A549 (cell line): ENCODE data around the gene AGR3. TPM values are rescaled to one million over a fixed set of nuclear protein-coding genes. Genes with fewer than 3 reads are reported as not detected.

Experiments used
- ATAC-seq, 2 experiments: fragments of 200-7000 bp in 1 of 2; fragments of >200 bp in 1 of 2; cut with Nextera tagmentation in 1 of 2; cut with Tn5 transposase in 1 of 2; 3 replicates each; pipeline versions ENCODE4 v1.8.0 to v1.9.1; 2018 to 2020; ENCODE audit warnings: mild to moderate bottlenecking in 1 of 2, moderate library complexity in 1 of 2
- CTCF ChIA-PET: fragments of 300-600 bp; sonication (Branson Sonifier 250); formaldehyde crosslinking; extraction: SDS; loops from one replicate; lab custom pipeline; 2021; ENCODE audit warnings: antibody characterized with exemption, inconsistent platforms; lab: Yijun Ruan, JAX
- POLR2A ChIA-PET: fragments of 350-600 bp; formaldehyde crosslinking; extraction: SDS; loops from one replicate; lab custom pipeline; 2021; ENCODE audit warnings: antibody characterized with exemption, inconsistent platforms; lab: Yijun Ruan, JAX
- DNase-seq, 2 experiments: peaks; one replicate each; pipeline versions ENCODE4 v3.0.0 to v3.0.0-alpha.2; 2011 to 2016; ENCODE audit warnings: low read depth in 1 of 2, low spot score in 1 of 2
- FAIRE-seq: peaks from 2 replicates; lab custom pipeline; 2011; peaks lifted over from hg19 to GRCh38; lab: Jason Lieb, UNC
- H3K27ac ChIP-seq, 2 experiments: fragments of >200 bp; sonication (Bioruptor Twin); formaldehyde crosslinking; 3 replicates each; pipeline ENCODE4 v1.5.1; 2016 to 2017
- H3K4me1 ChIP-seq: fragments of >200 bp; sonication (Bioruptor Twin); formaldehyde crosslinking; 3 replicates; pipeline ENCODE4 v1.6.1; 2016
- H3K4me2 ChIP-seq: fragments of >200 bp; sonication (Bioruptor Twin); formaldehyde crosslinking; 3 replicates; pipeline ENCODE4 v1.6.1; 2016
- H3K4me3 ChIP-seq: fragments of >200 bp; sonication (Bioruptor Twin); formaldehyde crosslinking; 3 replicates; pipeline ENCODE4 v1.5.1; 2016
- H3K9me3 ChIP-seq: fragments of >200 bp; sonication (Bioruptor Twin); formaldehyde crosslinking; 3 replicates; pipeline ENCODE4 v1.6.1; 2016
- BHLHE40 ChIP-seq: IDR thresholded peaks from 2 replicates; pipeline ENCODE4 v1.6.1; 2012; ENCODE audit warnings: low read depth, low read length, inconsistent platforms
- CBX2 ChIP-seq: fragments of 200-600 bp; sonication (generic); IDR thresholded peaks from 2 replicates; pipeline ENCODE4 v1.6.1; 2016; ENCODE audit warnings: low read depth, mild to moderate bottlenecking, borderline replicate concordance
- E2F6 ChIP-seq: IDR thresholded peaks from 2 replicates; pipeline ENCODE4 v1.6.1; 2012; ENCODE audit warnings: low read depth, borderline replicate concordance
- EHF ChIP-seq: fragments of 250-450 bp; sonication (Bioruptor Pico); IDR thresholded peaks from 2 replicates; pipeline ENCODE4 v1.5.0; 2020; ENCODE audit warnings: mild to moderate bottlenecking
- EHMT2 ChIP-seq: fragments of 200-600 bp; sonication (generic); IDR thresholded peaks from 2 replicates; pipeline ENCODE4 v1.6.1; 2016; ENCODE audit warnings: antibody characterized with exemption, low read depth, mild to moderate bottlenecking, moderate library complexity
- ESRRA ChIP-seq: fragments of 150-350 bp; IDR thresholded peaks from 2 replicates; pipeline ENCODE4 v1.6.1; 2014; ENCODE audit warnings: mild to moderate bottlenecking, low read length, borderline replicate concordance
- FOSB ChIP-seq: fragments of 250-450 bp; sonication (Bioruptor Pico); IDR thresholded peaks from 2 replicates; pipeline ENCODE4 v1.5.0; 2020; ENCODE audit warnings: mild to moderate bottlenecking, moderate library complexity
- FOSL2 ChIP-seq, 2 experiments: fragments of 450-650 bp in 1 of 2; fragments of >200 bp in 1 of 2; sonication (Bioruptor Twin) in 1 of 2; formaldehyde crosslinking; IDR thresholded peaks; 2 replicates each; pipeline versions ENCODE4 v1.5.0 to v1.6.1; 2016 to 2020; ENCODE audit warnings: mild to moderate bottlenecking in 1 of 2, moderate library complexity in 1 of 2
- FOXS1 ChIP-seq: fragments of 250-450 bp; sonication (Bioruptor Pico); IDR thresholded peaks from 2 replicates; pipeline ENCODE4 v1.5.0; 2020; ENCODE audit warnings: mild to moderate bottlenecking, moderate library complexity
- HEYL ChIP-seq: fragments of 250-450 bp; sonication (Bioruptor Pico); IDR thresholded peaks from 2 replicates; pipeline ENCODE4 v1.8.0; 2021; ENCODE audit warnings: mild to moderate bottlenecking, moderate library complexity
- HOXA7 ChIP-seq: fragments of 250-450 bp; sonication (Bioruptor Pico); IDR thresholded peaks from 2 replicates; pipeline ENCODE4 v1.5.0; 2020; ENCODE audit warnings: mild to moderate bottlenecking, moderate library complexity
- HOXB13 ChIP-seq: fragments of 250-450 bp; sonication (Bioruptor Pico); IDR thresholded peaks from 2 replicates; pipeline ENCODE4 v1.5.0; 2020; ENCODE audit warnings: low read depth, mild to moderate bottlenecking, moderate library complexity
- JUN ChIP-seq, 2 experiments: fragments of >200 bp; sonication (Bioruptor Twin); formaldehyde crosslinking; IDR thresholded peaks; 2 replicates in 1 of 2; 3 replicates in 1 of 2; pipeline ENCODE4 v1.6.1; 2016 to 2017
- JUNB ChIP-seq: fragments of >200 bp; sonication (Bioruptor Twin); formaldehyde crosslinking; IDR thresholded peaks from 2 replicates; pipeline ENCODE4 v1.6.1; 2016
- KDM1A ChIP-seq: fragments of 200-600 bp; sonication (generic); IDR thresholded peaks from 2 replicates; pipeline ENCODE4 v1.6.1; 2016; ENCODE audit warnings: low read depth, mild to moderate bottlenecking
- NR3C1 ChIP-seq: fragments of >200 bp; sonication (Bioruptor Twin); formaldehyde crosslinking; IDR thresholded peaks from 3 replicates; pipeline ENCODE4 v1.6.1; 2017
- PBX3 ChIP-seq: IDR thresholded peaks from 2 replicates; pipeline ENCODE4 v1.6.1; 2012
- POLR2A ChIP-seq: IDR thresholded peaks from 2 replicates; pipeline ENCODE4 v1.6.1; 2012; ENCODE audit warnings: mild to moderate bottlenecking, low read length
- RCOR1 ChIP-seq: fragments of 150-350 bp; IDR thresholded peaks from 2 replicates; pipeline ENCODE4 v1.6.1; 2014; ENCODE audit warnings: antibody characterized with exemption, low read length, low read depth
- REST ChIP-seq: fragments of 200-600 bp; sonication (generic); IDR thresholded peaks from 2 replicates; pipeline ENCODE4 v1.6.1; 2016; ENCODE audit warnings: antibody characterized with exemption, mild to moderate bottlenecking, moderate library complexity
- SMC3 ChIP-seq: fragments of >200 bp; sonication (Bioruptor Twin); formaldehyde crosslinking; IDR thresholded peaks from 3 replicates; pipeline ENCODE4 v1.6.1; 2018; ENCODE audit warnings: inconsistent platforms
- SREBF2 ChIP-seq: fragments of 450-650 bp; IDR thresholded peaks from 2 replicates; pipeline ENCODE4 v1.6.1; 2014; ENCODE audit warnings: mild to moderate bottlenecking, moderate library complexity
- ZC3H11A ChIP-seq: fragments of 450-650 bp; IDR thresholded peaks from 2 replicates; pipeline ENCODE4 v1.6.1; 2014; ENCODE audit warnings: antibody characterized with exemption, mild to moderate bottlenecking
- ZFP36 ChIP-seq: fragments of 450-650 bp; IDR thresholded peaks from 2 replicates; pipeline ENCODE4 v1.6.1; 2014; ENCODE audit warnings: borderline replicate concordance; ENCODE audit not compliant: partially characterized antibody
- WGBS: methylation state at CpG from one replicate; pipeline ENCODE4 v1.1.6; 2017; ENCODE audit errors: missing lambda C conversion rate; 5-methylcytosine and 5-hydroxymethylcytosine counted together
- polyA minus RNA-seq: library from RNA; depleted of rRNA, polyadenylated mRNA; stranded (reverse); fragments of >200 nt; gene quantifications from 2 replicates; pipeline ENCODE4 v1.2.3, GENCODE V29; 2011; rRNA and poly(A)+ RNA removed
- polyA plus RNA-seq, 4 experiments: library from polyadenylated mRNA; depleted of rRNA in 3 of 4; stranded (reverse); fragments of >200 nt; fragmentation: RNase III in 1 of 4; extraction: RNeasy Plus Mini Kit Qiagen cat#74134 plus additional on column Dnase treatment in 1 of 4; gene quantifications; 2 replicates in 3 of 4; 3 replicates in 1 of 4; pipeline ENCODE4 v1.2.3, GENCODE V29; 2011 to 2017

AGR3 gene
- polyA plus RNA-seq (2011; rRNA removed) (0.36 and 0.52 TPM in 2 replicates), polyA plus RNA-seq (2017; fragmentation: RNase III; extraction: RNeasy Plus Mini Kit Qiagen cat#74134 plus additional on column Dnase treatment) (not detected in 3 replicates), polyA minus RNA-seq (not detected in 2 replicates)
- polyA plus RNA-seq (2012; cell fraction: cytosol; rRNA removed) = not detected in 2 replicates
- not detected in 2 replicates for polyA plus RNA-seq (2012; cell fraction: nucleus; rRNA removed)

GRCh38 chr7:16881844-16882243 lies at the start of gene AGR3:
AGR3 (minus strand) TSS chr7:16881983; CDS start chr7:16878618, 3,365 bp downstream.
- H3K4me2 ChIP-seq = no peak within 1 kb of the TSS
- H3K9me3 ChIP-seq = no peaks in the 10 kb centered on the region
- ATAC-seq = no peak
- DNase-seq = no peak
- TF ChIP-seq KDM1A (no peak), CBX2 (no peak), ZFP36 (no peak), ZC3H11A (no peak), FOSL2 (IDR thresholded peaks at IDR 0.05) (no peak), FOSL2 (CRISPR knock-in tag; IDR thresholded peaks at IDR 0.05) (no peak), HOXB13 (CRISPR knock-in tag) (no peak), E2F6 (no peak), REST (no peak), BHLHE40 (no peak), NR3C1 (no peak)
- 93% methylated on average over 1 of the region's 1 CpG for WGBS
- H3K4me1 ChIP-seq = no peaks in the 10 kb centered on the region
- no peak within 1 kb of the TSS for H3K4me3 ChIP-seq
- peak; percentile 7 for FAIRE-seq
- ChIA-PET CTCF (interaction anchor here (0.7 to 1.3 kb wide), 3 partner anchors 28 to 760 kb away, joined by 3 to 4 read pairs (median 3); no protein-coding TSS in a partner anchor), POLR2A (no interaction called here)
- no peak within 1 kb of the TSS for H3K27ac ChIP-seq

- POLR2A ChIA-PET = no interaction called here
- TF ChIP-seq CBX2 = no peak
- TF ChIP-seq FOSB (CRISPR knock-in tag) = no peak
- TF ChIP-seq HOXB13 (CRISPR knock-in tag) = no peak
- no peak for TF ChIP-seq HEYL (CRISPR knock-in tag)
- no peak for TF ChIP-seq EHF (CRISPR knock-in tag)
- TF ChIP-seq HOXA7 (CRISPR knock-in tag) = no peak
- TF ChIP-seq EHMT2 = no peak
- TF ChIP-seq SREBF2 = no peak
- TF ChIP-seq NR3C1 = no peak
- no peak for TF ChIP-seq KDM1A
- no peak for TF ChIP-seq FOXS1 (CRISPR knock-in tag)
- TF ChIP-seq PBX3 = no peak
- no peak for TF ChIP-seq JUN (IDR thresholded peaks at IDR 0.05)
- no peak for TF ChIP-seq JUNB
- TF ChIP-seq RCOR1 = no peak
- no peak for TF ChIP-seq POLR2A
- TF ChIP-seq SMC3 = no peak
- no peak for TF ChIP-seq ESRRA
- Histone ChIP-seq H3K9me3 (0 out of 3 replicates have a peak, but pooled peaks cover 3% of the 10 kb centered on the region), H3K27ac (no peak overlapping the region), H3K4me1 (peaks cover 36% of the 10 kb centered on the region), H3K4me3 (no peak overlapping the region), H3K4me2 (no peak overlapping the region)
- CTCF ChIA-PET = no interaction called here
- DNase-seq (no peak), FAIRE-seq (no peak), ATAC-seq (no peak)
- 88% methylated on average over 4 of the region's 4 CpGs for WGBS
These were observed 49.2 kb upstream of the AGR3 start for GRCh38 chr7:16930946-16931345.
